GM19025 (cell line): ENCODE results near the gene NPIPB8.
"Not testable (repeated sequence)": the region's sequence is repeated elsewhere in the genome, so short reads cannot be mapped to it uniquely, and the experiment has no call there.

Source experiments
- ATAC-seq: cut with Tn5 transposase; IDR thresholded peaks from one replicate; pipeline ENCODE4 v1.9.1; 2021; ENCODE audit warnings: mild to moderate bottlenecking, low read depth, moderate library complexity; ENCODE audit not compliant: unreplicated experiment

Gene NPIPB8

DNA sequence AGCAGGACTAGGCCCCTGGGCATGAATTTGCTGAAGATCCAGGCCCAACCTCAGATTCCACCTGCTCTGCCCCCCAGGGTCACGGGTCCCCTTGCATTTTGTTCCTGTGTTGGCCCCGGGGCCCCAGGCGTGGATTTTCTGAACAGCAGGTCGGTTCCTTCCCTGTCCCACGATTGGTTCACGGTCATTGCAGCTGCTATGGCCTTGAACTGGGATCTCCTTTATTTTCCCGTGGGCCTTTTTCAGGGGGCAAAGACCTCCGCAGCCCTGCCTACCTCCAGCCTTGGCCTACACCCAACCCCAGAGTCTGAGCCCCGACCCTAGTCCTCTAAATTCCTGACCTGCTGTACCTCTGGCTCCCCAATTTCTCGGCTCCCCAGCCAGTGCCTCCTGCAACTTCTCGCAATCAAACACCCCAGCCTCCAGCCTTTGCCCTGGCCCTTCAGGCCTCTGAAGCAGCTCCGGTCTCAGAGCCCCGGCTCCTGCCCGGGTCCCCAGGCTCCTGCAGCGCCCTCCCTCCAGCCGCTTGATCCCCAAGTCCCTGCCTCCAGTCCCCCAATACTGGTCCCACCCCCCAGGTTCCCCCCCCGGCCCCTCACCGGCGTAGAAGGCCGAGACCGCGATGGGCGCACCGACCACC lies 15.2 kb upstream of the NPIPB8 start:
- ATAC-seq, result not testable (repeated sequence)

- ATAC-seq, result no peak
Measured at GRCh38 chr16:28623172-28623711, 14.6 kb upstream of the NPIPB8 start.

DNA sequence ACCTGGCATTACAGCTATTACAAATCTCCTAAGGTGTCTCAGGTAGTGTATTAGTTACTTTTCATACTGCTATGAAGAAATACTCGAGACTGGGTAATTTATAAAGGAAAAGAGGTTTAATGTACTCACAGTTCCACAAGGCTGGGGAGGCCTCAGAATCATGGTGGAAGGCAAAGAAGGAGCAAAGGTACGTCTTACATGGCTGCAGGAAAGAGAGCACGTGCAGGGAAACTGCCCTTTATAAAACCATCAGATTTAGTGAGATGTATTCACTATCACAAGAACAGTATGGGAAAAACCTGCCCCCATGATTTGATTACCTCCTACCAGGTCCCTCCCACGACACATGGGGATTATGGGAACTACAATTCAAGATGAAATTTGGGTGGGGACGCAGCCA lies 7.0 kb upstream of the NPIPB8 start:
- not testable (repeated sequence) for ATAC-seq

DNA sequence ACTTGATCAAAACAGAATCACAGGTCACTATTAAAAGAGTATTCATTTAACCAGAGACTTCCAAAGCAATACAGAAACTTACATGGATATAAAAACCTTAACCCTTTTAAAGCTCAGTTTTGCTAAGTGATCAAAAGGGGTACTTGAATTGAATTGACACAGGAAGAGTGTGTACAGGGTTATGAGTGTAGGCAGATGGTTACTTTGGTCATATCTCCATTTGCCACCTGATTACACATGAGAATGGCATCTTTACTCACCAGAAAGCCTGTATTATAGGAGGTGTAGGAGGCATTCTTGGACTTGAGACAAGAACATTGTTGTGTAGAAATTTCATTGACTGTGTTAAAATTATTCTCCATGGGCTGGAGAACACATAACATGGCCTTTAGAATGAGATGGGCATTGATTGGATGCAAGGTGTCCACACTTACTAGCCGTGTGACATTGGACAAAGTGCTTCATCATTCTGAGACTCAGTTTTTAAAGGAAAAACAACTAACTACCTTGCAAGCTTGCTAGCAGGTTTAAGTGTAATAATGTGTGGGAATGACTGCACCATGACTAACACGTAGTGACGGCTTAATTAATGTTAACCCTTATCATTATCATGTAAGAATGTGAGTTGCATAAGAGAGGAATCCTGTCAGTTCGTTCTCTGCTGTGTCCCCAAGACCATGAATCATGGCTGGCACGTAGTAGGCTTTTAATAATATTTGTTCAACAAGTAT lies 1.6 kb upstream of the NPIPB8 start:
- not testable (repeated sequence) for ATAC-seq

GRCh38 chr16:28638359-28638758 lies 494 bp downstream of the NPIPB8 start:
- not testable (repeated sequence) for ATAC-seq

DNA sequence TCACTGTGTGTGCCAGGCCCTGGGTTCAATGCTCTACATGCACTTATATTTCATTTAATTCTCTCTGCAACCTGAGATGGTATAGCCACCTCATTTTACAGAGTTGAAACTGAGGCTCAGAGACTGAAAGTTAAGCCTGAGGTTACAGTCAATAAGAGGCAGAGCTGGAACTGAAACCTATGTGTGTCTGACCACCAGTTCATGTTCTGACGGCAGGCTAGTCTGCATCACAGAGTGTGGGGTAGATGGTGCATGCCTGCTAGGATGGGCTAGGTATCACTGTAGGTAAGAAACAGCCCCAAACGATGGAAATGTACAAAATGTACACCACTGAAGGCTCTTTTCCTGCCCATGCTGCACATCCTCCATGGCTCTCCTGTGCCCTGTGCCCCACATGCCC lies 2.1 kb downstream of the NPIPB8 start:
- ATAC-seq, result not testable (repeated sequence)

DNA sequence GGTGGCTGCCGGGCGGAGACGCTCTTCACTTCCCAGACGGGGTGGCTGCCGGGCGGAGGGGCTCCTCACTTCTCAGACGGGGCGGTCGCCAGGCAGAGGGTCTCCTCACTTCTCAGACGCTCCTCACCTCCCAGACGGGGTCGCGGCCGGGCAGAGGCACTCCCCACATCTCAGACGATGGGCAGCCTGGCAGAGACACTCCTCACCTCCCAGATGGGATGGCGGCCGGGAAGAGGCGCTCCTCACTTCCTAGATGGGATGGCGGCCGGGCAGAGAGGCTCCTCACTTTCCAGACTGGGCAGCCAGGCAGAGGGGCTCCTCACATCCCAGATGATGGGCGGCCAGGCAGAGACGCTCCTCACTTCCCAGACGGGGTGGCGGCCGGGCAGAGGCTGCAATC lies 28.4 kb downstream of the NPIPB8 start:
- ATAC-seq, result not testable (repeated sequence)

- not testable (repeated sequence) for ATAC-seq
Measured at GRCh38 chr16:28667480-28667879, 29.6 kb downstream of the NPIPB8 start.

DNA sequence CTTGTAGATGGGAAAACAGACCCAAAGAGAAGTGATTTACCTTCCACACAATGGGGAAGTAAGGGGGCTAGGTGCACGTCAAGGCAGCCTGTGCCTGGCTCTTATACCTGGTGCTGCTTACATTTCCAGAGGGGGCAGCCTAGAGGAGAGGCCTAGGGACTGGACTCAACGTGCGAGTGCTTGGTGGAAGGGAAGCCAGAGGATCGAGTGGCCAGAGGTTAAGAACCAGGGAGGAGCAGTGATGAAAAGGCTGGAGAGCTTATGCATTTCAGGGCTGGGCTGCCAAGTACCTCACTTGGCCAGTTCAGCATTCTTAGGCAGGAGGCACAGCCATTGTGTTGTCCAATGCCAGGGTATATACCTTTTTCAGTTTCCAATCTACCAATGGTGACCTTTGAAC lies 30.3 kb downstream of the NPIPB8 start:
- ATAC-seq, result not testable (repeated sequence)

DNA sequence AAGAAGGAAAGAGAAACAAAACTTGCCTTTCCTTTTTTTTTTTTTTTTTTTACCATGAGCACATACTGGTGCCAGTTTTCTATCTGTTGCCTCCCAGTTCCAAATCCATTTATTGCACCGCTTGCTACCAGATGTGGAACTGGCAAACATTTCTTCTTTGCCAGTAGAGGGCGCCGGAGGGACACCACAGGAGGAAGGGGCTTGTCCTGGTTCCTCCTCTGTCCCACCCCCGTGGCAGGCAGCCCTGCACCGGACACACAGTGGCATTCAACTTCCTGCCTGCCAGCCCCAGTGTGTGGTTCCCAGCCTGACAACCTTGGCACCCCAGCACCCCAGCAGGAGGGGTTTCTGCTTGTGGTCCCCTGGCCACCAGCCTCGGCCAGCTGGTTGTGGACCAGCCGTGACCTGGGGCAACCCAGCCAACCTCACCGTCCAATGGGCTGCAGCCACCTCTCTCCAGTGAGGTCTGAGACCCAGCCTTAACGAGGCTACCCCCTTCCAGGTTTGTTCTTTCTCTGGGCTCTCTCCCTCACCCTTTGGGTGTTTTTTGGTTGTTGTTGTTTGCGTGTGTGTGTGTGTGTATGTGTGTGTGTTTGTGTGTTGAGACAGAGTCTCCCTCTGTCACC lies 50.6 kb downstream of the NPIPB8 start:
- ATAC-seq, result peak; percentile 67

DNA sequence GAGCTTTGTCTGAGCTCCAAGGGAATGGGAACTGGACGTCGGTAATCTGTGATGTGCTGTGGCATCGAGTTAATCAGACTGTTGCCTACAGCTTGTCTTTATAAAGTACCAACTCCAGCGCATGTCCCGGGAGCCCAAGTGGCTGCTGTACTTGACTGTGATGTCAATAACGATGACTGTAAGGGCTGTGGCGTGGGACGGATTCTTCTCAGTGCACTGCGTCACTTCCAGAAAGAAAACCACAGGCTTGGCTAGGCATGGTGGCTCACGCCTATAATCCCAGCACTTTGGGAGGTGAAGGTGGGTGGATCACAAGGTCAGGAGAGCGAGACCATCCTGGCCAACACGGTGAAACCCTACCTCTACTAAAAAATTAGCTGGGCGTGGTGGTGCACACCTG lies 51.6 kb downstream of the NPIPB8 start:
- ATAC-seq, result not testable (repeated sequence)

DNA sequence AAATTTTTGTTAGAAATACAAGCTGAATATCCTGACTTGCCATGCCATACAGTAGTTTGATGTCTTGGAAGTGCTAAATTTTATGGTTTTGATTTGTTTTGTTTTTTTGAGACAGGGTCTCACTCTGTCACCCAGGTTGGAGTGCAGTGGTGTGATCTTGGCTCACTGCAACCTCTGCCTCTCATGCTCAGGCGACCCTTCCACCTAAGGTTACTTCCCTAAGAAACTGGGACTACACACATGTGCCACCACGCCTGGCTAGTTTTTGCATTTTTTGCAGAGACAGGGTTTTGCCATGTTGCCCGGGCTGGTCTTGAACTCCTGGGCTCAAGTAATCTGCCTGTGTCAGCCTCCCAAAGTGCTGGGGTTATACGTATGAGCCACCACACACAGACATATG lies 53.9 kb downstream of the NPIPB8 start:
- not testable (repeated sequence) for ATAC-seq

- not testable (repeated sequence) for ATAC-seq
Measured at GRCh38 chr16:28693257-28693950, 55.5 kb downstream of the NPIPB8 start.

DNA sequence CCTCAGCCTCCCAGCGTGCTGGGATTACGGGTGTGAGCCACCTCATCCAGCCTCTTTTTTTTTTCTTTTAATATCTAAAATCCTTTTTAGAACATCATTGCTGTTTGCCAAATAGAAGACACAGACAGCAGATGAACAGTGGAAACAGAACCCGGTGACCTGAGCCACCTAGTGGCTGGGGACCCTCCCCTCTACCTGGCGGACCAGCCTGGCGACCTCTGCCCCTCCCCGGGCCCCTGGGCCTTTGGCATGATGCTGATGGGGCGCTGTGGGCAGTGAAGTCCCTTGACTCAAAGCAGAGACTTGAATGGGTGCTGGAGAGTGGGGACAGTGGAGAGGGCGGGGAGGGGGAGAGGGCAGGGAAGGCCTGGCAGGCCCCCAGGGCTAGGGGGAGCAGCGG lies 61.9 kb downstream of the NPIPB8 start:
- not testable (repeated sequence) for ATAC-seq

GRCh38 chr16:28700349-28700748 lies 62.5 kb downstream of the NPIPB8 start:
- not testable (repeated sequence) for ATAC-seq

GRCh38 chr16:28701384-28701783 lies 63.5 kb downstream of the NPIPB8 start:
- not testable (repeated sequence) for ATAC-seq

GRCh38 chr16:28704246-28704645 lies 66.4 kb downstream of the NPIPB8 start:
- ATAC-seq, result not testable (repeated sequence)
